SKM-1 treated with dmso at 0.1 percent for 144 hours (cell line): ENCODE data around the gene NELFE.
"Not testable (repeated sequence)": the region's sequence is repeated elsewhere in the genome, so short reads cannot be mapped to it uniquely, and the experiment has no call there.

Source experiments
- DNase-seq: peaks from one replicate; lab custom pipeline; 2025; ENCODE audit not compliant: unreplicated experiment; lab: John Stamatoyannopoulos, UW

NELFE gene

GRCh38 chr6:31976065-31976464, 17.3 kb upstream of the NELFE start:
- not testable (repeated sequence) for DNase-seq

- no peak for DNase-seq
Observed at GRCh38 chr6:31972709-31973350, 14.1 kb upstream of the NELFE start.

GRCh38 chr6:31971993-31972708, 13.4 kb upstream of the NELFE start, which contains the start of gene DXO:
Gene DXO (minus strand): TSS chr6:31972138. CDS start chr6:31971675, 463 bp downstream.
- DNase-seq, result peak; percentile 96

GRCh38 chr6:31971279-31971992, 12.7 kb upstream of the NELFE start:
- no peak for DNase-seq

- no peak for DNase-seq
Observed at GRCh38 chr6:31970604-31971271, 12.0 kb upstream of the NELFE start.

GRCh38 chr6:31969712-31970603, 11.2 kb upstream of the NELFE start:
- DNase-seq, result no peak

- DNase-seq, result no peak
Observed at GRCh38 chr6:31968791-31969711, 10.3 kb upstream of the NELFE start.

GRCh38 chr6:31968326-31968725, 9.6 kb upstream of the NELFE start:
- DNase-seq, result no peak

- DNase-seq, result no peak
Observed at GRCh38 chr6:31967926-31968320, 9.2 kb upstream of the NELFE start.

- DNase-seq, result no peak
Observed at GRCh38 chr6:31966997-31967925, 8.5 kb upstream of the NELFE start.

- DNase-seq, result no peak
Observed at GRCh38 chr6:31966506-31966905, 7.7 kb upstream of the NELFE start.

- DNase-seq, result no peak
Observed at GRCh38 chr6:31965700-31966099, 6.9 kb upstream of the NELFE start.

- no peak for DNase-seq
Observed at GRCh38 chr6:31963921-31964320, 5.2 kb upstream of the NELFE start.

- no peak for DNase-seq
Observed at GRCh38 chr6:31961616-31962015, 2.8 kb upstream of the NELFE start.

GRCh38 chr6:31958412-31958740, 395 bp downstream of the NELFE start:
- no peak for DNase-seq

- DNase-seq, result no peak
Observed at GRCh38 chr6:31956796-31957195, 2.0 kb downstream of the NELFE start.

- no peak for DNase-seq
Observed at GRCh38 chr6:31954511-31954910, 4.3 kb downstream of the NELFE start.

GRCh38 chr6:31952890-31953289, 5.9 kb downstream of the NELFE start:
- no peak for DNase-seq
